GM23338 (cell line): ENCODE measurements around the gene RPS15A. TPM values are rescaled to one million over a fixed set of nuclear protein-coding genes. Genes with fewer than 3 reads are reported as not detected.
A peak's percentile ranks its signal among the peaks of the same experiment; 100 is the strongest.
"Not testable (repeated sequence)": the region's sequence is repeated elsewhere in the genome, so short reads cannot be mapped to it uniquely, and the experiment has no call there.

Experiments used
- ATAC-seq: fragments of 200-7000 bp; cut with Tn5 transposase; 3 replicates; pipeline ENCODE4 v1.9.1; 2020
- DNase-seq: peaks from one replicate; pipeline ENCODE4 v3.0.0-alpha.2; 2015; ENCODE audit warnings: low spot score
- H2AFZ ChIP-seq: fragments of 200-600 bp; sonication (generic); 2 replicates; pipeline ENCODE4 v1.8.0; 2016; ENCODE audit warnings: antibody characterized with exemption, mild to moderate bottlenecking, moderate library complexity
- H3F3A ChIP-seq: fragments of 200-600 bp; sonication (generic); replicated peaks from 2 replicates; pipeline ENCODE4 v1.8.0; 2017; ENCODE audit warnings: antibody characterized with exemption, mixed run types, low read depth
- H3K27ac ChIP-seq: fragments of 200-600 bp; sonication (generic); 2 replicates; pipeline ENCODE4 v1.6.1; 2016; ENCODE audit warnings: low read depth
- H3K27me3 ChIP-seq: fragments of 200-600 bp; sonication (generic); 2 replicates; pipeline ENCODE4 v1.8.0; 2016; ENCODE audit warnings: mild to moderate bottlenecking, mixed run types, moderate library complexity; ENCODE audit not compliant: insufficient read depth
- H3K36me3 ChIP-seq: fragments of 200-600 bp; sonication (generic); 2 replicates; pipeline ENCODE4 v1.8.0; 2016; ENCODE audit warnings: mild to moderate bottlenecking; ENCODE audit not compliant: insufficient read depth
- H3K4me1 ChIP-seq: fragments of 200-600 bp; sonication (generic); 2 replicates; pipeline ENCODE4 v1.8.0; 2016; ENCODE audit warnings: mild to moderate bottlenecking, moderate library complexity; ENCODE audit not compliant: insufficient read depth
- H3K4me2 ChIP-seq: fragments of 200-600 bp; sonication (generic); 2 replicates; pipeline ENCODE4 v1.7.1; 2017; ENCODE audit warnings: mixed run types
- H3K4me3 ChIP-seq: fragments of 200-600 bp; sonication (generic); 2 replicates; pipeline ENCODE4 v1.6.1; 2016; ENCODE audit warnings: mixed run types
- H3K79me2 ChIP-seq: fragments of 200-600 bp; sonication (generic); replicated peaks from 2 replicates; pipeline ENCODE4 v1.8.0; 2017; ENCODE audit warnings: mild to moderate bottlenecking; ENCODE audit not compliant: insufficient read depth
- H3K9me2 ChIP-seq: fragments of 200-600 bp; sonication (generic); 2 replicates; pipeline ENCODE4 v1.8.0; 2017; ENCODE audit not compliant: insufficient read depth
- H4K20me1 ChIP-seq: fragments of 200-600 bp; sonication (generic); replicated peaks from 2 replicates; pipeline ENCODE4 v1.8.0; 2017; ENCODE audit warnings: mild to moderate bottlenecking; ENCODE audit not compliant: insufficient read depth
- H3K27ac Mint-ChIP-seq: 2 replicates; pipeline ENCODE4 v1.8.0; 2020; ENCODE audit warnings: inconsistent platforms, mild to moderate bottlenecking, moderate library complexity, mixed read lengths
- H3K27me3 Mint-ChIP-seq: 3 replicates; pipeline ENCODE4 v1.8.0; 2022; ENCODE audit warnings: low read depth, mild to moderate bottlenecking, moderate library complexity, mixed read lengths, inconsistent platforms; ENCODE audit not compliant: insufficient read depth, poor library complexity
- H3K36me3 Mint-ChIP-seq: 3 replicates; pipeline ENCODE4 v1.8.0; 2021; ENCODE audit warnings: low read depth, mild to moderate bottlenecking, inconsistent platforms, moderate library complexity, mixed read lengths
- H3K4me1 Mint-ChIP-seq: 3 replicates; pipeline ENCODE4 v1.8.0; 2020; ENCODE audit warnings: mild to moderate bottlenecking, inconsistent platforms, mixed read lengths
- H3K4me3 Mint-ChIP-seq: 3 replicates; pipeline ENCODE4 v1.8.0; 2021; ENCODE audit warnings: moderate library complexity, mild to moderate bottlenecking, inconsistent platforms, mixed read lengths
- H3K9me3 Mint-ChIP-seq: 3 replicates; pipeline ENCODE4 v1.8.0; 2020; ENCODE audit warnings: moderate library complexity, mild to moderate bottlenecking, inconsistent platforms, mixed read lengths
- polyA plus RNA-seq: library from polyadenylated mRNA; unstranded; fragments of >200 nt; fragmentation: Nextera tagmentation; extraction: Ambion mirVana; gene quantifications from 2 replicates; pipeline ENCODE4 v1.2.1, GENCODE V29; 2016
- total RNA-seq: library from RNA; depleted of rRNA; stranded (reverse); fragments of >200 nt; shearing (Covaris generic); gene quantifications from 2 replicates; pipeline ENCODE4 v1.2.3, GENCODE V29; 2014
- TF ChIP-seq, protein P1 (sequence below), 2 experiments: fragments of 200-600 bp in 1 of 2; sonication (generic) in 1 of 2; conservative IDR thresholded peaks; 2 replicates each; pipeline versions ENCODE4 v1.5.1 to v1.6.1; 2016 to 2017; ENCODE audit warnings: antibody characterized with exemption in 2 of 2, low read depth in 2 of 2, mild to moderate bottlenecking in 2 of 2, moderate library complexity in 1 of 2

The RPS15A gene
- total and polyA plus RNA-seq, 2 experiments from 2014 or later, result 2,163 to 2,171 TPM

DNA sequence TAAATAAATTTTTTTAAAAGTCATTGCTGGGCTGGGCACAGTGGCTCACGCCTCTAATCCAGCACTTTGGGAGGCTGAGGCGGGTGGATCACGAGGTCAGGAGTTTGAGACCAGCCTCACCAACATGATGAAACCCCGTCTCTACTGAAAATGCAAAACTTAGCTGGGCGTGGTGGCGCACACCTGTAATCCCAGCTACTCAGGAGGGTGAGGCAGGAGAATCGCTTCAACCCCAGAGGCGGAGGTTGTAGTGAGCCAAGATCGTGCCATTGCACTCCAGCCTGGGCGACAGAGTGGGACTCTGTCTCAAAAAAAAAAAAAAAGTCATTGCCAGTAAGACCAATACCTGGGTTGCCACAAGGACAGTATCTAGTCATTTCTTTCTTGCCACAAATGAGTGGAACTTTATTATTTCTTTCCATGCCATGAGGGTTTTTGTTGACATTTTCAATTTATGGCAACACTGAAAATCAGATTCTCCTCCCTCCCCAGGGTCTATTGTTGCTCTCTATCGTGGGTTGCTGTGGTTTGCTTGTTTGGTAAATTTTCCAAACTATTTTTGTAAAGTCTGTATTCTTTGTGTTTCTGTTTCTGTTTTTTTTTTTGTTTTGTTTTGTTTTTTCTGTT, 19.7 kb downstream of the RPS15A start:
- ATAC-seq, H3K36me3 ChIP-seq, H3K27ac ChIP-seq, DNase-seq, H4K20me1 ChIP-seq, H3K9me3 Mint-ChIP-seq, H3K4me2 ChIP-seq, H3K27me3 Mint-ChIP-seq, H2AFZ ChIP-seq, H3K4me1 Mint-ChIP-seq, H3K4me3 ChIP-seq, H3K4me1 ChIP-seq, H3K79me2 ChIP-seq, H3K9me2 ChIP-seq, H3K27ac Mint-ChIP-seq, H3F3A ChIP-seq, H3K4me3 Mint-ChIP-seq, H3K36me3 Mint-ChIP-seq, H3K27me3 ChIP-seq: not testable (repeated sequence)

DNA sequence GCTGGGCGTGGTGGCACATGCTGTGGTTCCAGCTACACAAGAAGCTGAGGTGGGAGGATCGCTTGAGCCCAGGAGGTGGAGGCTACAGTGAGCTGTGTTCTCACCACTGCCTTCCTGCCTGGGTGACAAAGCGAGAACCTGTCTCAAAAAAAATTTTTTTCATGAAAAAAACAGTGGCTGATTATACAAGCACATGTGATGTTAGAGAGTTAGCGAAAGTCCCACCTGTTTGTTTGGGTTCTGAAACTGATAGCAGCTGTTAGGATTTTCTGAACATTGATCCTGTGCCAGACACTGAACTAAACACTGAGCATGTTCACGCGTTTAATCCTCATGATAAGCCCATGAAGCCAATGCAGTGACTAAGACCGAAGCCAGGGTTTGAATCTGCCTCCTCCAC, 22.9 kb downstream of the RPS15A start:
- not testable (repeated sequence) for H3K79me2 ChIP-seq, H3K27ac ChIP-seq, ATAC-seq, H3K4me2 ChIP-seq, H3K4me3 Mint-ChIP-seq, H3K27me3 Mint-ChIP-seq, H3K9me2 ChIP-seq, H3K36me3 ChIP-seq, H3F3A ChIP-seq, H3K4me1 ChIP-seq, H2AFZ ChIP-seq, H3K9me3 Mint-ChIP-seq, H3K36me3 Mint-ChIP-seq, H3K27me3 ChIP-seq, H3K4me3 ChIP-seq, H3K27ac Mint-ChIP-seq, H4K20me1 ChIP-seq, DNase-seq, H3K4me1 Mint-ChIP-seq

DNA sequence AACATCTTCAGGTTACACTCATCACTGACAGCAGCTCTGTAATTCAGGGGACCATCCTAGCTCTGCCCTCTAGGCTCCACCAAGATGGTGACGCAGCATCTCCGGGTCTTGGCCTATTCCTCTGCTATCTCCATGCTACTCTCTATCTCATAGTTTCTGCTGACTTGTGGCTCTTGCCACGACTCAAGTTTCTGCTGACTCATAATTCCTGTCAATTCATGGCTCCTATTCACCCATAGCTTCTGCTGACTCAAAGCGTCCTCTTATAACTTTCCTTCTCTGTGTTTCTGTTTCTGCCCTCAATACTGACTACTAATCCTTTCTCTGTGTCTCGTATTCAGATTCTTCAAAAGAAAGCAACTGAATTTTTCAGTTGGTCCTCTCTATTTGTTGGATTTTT, 27.4 kb downstream of the RPS15A start:
- H3K4me3 Mint-ChIP-seq, result not testable (repeated sequence)

DNA sequence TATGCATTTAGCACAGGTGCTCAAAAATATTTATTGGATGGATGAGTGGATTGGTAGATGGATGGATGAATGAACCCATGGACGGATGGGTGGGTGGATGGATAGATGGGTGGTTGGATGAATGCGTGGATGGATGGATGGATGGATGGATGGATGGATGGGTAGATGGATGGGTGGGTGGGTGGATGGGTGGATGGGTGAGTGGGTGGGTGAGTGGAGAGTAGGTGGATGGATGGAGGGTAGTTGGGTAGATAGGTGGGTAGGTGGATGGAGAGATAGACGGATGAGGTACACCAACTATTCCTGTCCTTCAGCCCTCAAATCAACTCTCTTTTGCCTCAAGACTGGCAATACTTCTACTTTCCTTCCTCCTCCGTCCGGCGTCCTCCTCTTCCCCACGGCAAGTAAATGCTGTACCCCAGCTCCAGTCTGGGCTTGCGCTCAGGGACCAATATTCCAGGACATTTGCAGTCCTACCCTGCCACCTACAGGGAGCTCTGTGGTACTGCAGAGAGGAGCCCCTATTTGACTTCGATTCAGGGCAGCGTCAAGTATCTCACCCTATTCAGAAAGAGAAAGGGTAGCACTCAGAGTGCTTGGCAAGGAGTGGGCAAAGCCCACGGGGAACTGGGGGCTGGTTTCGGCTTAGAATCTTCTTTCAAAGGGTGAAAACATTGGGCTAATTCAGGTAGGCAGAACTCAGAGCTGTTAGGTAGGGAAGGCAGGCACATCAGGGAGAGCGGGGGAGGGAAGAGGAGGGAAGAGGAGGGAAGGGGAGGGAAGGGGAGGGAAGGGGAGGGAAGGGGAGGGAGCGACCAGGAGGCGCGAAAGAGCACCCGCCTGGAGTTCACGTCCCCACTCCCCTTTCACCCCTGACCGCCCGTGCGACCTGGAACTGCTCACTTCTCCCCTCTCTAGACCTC, 30.3 kb downstream of the RPS15A start:
- H3F3A ChIP-seq, H3K27ac Mint-ChIP-seq, H3K9me3 Mint-ChIP-seq, H4K20me1 ChIP-seq, H3K79me2 ChIP-seq, H3K27me3 Mint-ChIP-seq, H3K27ac ChIP-seq, H3K36me3 Mint-ChIP-seq, DNase-seq, H3K9me2 ChIP-seq, H3K27me3 ChIP-seq, H3K36me3 ChIP-seq, H3K4me1 ChIP-seq, H3K4me1 Mint-ChIP-seq: not testable (repeated sequence)
- H3K4me3 Mint-ChIP-seq, result peak overlapping the region; percentile 68
- H2AFZ ChIP-seq, result peak overlapping the region; percentile 97
- TF ChIP-seq, protein P1, sequence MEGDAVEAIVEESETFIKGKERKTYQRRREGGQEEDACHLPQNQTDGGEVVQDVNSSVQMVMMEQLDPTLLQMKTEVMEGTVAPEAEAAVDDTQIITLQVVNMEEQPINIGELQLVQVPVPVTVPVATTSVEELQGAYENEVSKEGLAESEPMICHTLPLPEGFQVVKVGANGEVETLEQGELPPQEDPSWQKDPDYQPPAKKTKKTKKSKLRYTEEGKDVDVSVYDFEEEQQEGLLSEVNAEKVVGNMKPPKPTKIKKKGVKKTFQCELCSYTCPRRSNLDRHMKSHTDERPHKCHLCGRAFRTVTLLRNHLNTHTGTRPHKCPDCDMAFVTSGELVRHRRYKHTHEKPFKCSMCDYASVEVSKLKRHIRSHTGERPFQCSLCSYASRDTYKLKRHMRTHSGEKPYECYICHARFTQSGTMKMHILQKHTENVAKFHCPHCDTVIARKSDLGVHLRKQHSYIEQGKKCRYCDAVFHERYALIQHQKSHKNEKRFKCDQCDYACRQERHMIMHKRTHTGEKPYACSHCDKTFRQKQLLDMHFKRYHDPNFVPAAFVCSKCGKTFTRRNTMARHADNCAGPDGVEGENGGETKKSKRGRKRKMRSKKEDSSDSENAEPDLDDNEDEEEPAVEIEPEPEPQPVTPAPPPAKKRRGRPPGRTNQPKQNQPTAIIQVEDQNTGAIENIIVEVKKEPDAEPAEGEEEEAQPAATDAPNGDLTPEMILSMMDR (conservative IDR thresholded peaks at IDR 0.05; ENCODE audit: low read depth in 2 of 2), result peak; percentile 56 to 73
- H3K4me2 ChIP-seq, result peak overlapping the region; percentile 76
- peak overlapping the region; percentile 60 for H3K4me3 ChIP-seq
- peak; percentile 95 for ATAC-seq

More for the DNA sequence above, 27.4 kb downstream of the RPS15A start:
- not testable (repeated sequence) for H3K36me3 ChIP-seq, H3K27me3 ChIP-seq, ATAC-seq, H3K36me3 Mint-ChIP-seq, H3K4me1 ChIP-seq, H3K27ac Mint-ChIP-seq, DNase-seq, H3K9me2 ChIP-seq, H3F3A ChIP-seq, H2AFZ ChIP-seq, H3K9me3 Mint-ChIP-seq, H4K20me1 ChIP-seq, H3K27ac ChIP-seq, H3K27me3 Mint-ChIP-seq, H3K79me2 ChIP-seq, H3K4me1 Mint-ChIP-seq, H3K4me2 ChIP-seq, H3K4me3 ChIP-seq

DNA sequence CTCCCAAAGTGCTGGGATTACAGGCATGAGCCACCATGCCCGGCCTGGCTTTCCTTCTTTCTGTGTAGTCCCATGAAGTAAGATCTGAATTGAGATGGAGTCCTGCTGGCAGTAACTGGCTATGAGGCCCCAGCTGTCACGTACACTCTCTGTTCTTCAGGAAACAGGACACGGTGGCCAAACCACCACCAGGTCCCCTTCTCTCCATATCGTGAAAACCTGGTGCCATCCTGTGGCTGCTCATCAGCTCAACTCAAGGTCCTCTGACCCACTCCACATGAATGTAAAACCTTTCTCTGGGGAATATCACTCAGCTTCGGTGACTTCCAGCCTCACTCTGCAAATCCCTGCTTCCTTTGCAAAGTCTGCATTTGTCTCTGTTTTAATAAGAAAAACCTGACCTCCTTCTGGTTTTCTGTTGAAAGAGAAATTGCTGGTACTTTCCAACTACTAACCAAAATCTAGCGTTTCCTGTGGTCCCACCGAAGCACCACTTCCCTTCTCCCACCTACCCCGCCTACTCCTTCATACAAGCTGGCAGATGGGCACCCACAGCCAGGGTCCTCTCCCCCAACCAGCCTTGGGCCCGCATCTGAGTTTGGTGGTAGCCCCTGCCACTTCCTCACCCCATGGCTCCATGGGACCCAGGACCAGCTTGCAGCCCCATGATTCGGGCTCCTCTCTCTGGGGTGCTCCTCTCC, 32.0 kb downstream of the RPS15A start:
- peak; percentile 28 for ATAC-seq
- not testable (repeated sequence) for H3K4me2 ChIP-seq, H3K4me3 Mint-ChIP-seq, H3K4me3 ChIP-seq, H2AFZ ChIP-seq, H3K36me3 Mint-ChIP-seq, H3K27me3 Mint-ChIP-seq, H3K4me1 Mint-ChIP-seq, H3K27me3 ChIP-seq, DNase-seq, H4K20me1 ChIP-seq, H3K36me3 ChIP-seq, H3K4me1 ChIP-seq, H3K27ac Mint-ChIP-seq, H3K9me2 ChIP-seq, H3K27ac ChIP-seq, H3F3A ChIP-seq, H3K79me2 ChIP-seq, H3K9me3 Mint-ChIP-seq
